NCI-H2171 (cell line): ENCODE results near the gene KIF20B.

Experiments used
- DNase-seq: peaks from one replicate; lab custom pipeline; 2025; lab: John Stamatoyannopoulos, UW

The KIF20B gene, protein sequence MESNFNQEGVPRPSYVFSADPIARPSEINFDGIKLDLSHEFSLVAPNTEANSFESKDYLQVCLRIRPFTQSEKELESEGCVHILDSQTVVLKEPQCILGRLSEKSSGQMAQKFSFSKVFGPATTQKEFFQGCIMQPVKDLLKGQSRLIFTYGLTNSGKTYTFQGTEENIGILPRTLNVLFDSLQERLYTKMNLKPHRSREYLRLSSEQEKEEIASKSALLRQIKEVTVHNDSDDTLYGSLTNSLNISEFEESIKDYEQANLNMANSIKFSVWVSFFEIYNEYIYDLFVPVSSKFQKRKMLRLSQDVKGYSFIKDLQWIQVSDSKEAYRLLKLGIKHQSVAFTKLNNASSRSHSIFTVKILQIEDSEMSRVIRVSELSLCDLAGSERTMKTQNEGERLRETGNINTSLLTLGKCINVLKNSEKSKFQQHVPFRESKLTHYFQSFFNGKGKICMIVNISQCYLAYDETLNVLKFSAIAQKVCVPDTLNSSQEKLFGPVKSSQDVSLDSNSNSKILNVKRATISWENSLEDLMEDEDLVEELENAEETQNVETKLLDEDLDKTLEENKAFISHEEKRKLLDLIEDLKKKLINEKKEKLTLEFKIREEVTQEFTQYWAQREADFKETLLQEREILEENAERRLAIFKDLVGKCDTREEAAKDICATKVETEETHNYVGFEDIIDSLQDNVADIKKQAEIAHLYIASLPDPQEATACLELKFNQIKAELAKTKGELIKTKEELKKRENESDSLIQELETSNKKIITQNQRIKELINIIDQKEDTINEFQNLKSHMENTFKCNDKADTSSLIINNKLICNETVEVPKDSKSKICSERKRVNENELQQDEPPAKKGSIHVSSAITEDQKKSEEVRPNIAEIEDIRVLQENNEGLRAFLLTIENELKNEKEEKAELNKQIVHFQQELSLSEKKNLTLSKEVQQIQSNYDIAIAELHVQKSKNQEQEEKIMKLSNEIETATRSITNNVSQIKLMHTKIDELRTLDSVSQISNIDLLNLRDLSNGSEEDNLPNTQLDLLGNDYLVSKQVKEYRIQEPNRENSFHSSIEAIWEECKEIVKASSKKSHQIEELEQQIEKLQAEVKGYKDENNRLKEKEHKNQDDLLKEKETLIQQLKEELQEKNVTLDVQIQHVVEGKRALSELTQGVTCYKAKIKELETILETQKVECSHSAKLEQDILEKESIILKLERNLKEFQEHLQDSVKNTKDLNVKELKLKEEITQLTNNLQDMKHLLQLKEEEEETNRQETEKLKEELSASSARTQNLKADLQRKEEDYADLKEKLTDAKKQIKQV (N-terminal part only)

GRCh38 chr10:89701242-89702120 is at the start of gene KIF20B:
KIF20B (plus strand) TSS chr10:89701590; CDS start chr10:89705295, 3,705 bp downstream.
- peak; percentile 82 for DNase-seq

DNA sequence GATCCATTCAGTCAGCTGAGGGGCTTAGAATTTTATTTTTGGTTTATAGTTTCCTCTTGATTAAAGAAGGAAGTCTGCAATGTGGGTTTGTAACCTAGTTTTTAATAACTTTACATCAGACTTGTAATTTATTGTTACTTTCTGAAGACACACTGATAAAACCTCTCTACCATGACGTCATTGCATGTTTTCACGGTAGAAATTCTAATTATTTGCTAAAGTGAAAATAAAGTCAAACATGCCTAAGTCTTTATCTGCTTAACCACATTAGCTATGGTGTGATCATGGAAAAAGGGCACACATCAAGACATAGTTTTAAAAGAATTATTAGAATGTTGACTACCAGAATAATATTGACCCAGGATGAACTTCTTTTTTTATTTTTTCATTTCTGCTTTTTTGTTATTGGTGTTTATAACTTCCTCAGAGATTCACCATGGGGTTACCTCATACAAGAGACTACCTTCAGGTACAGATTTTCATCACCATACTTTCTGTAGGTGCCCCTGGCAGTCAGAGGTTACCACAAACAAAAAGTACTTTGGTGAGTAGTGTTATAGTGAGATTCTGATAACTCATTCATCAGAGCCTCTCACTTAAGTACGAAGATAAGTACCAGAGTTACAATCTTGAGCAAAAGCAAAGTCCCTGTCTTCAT is 49.3 kb upstream of the KIF20B start:
- DNase-seq, result no peak

- DNase-seq, result no peak
These were observed 48.5 kb upstream of the KIF20B start for GRCh38 chr10:89652806-89653370.

- no peak for DNase-seq
These were observed 48.0 kb upstream of the KIF20B start for GRCh38 chr10:89653410-89653869.

GRCh38 chr10:89655722-89656121 is 45.7 kb upstream of the KIF20B start:
- DNase-seq, result no peak

GRCh38 chr10:89657302-89657701 is 44.1 kb upstream of the KIF20B start:
- no peak for DNase-seq

GRCh38 chr10:89659143-89660131 is 42.0 kb upstream of the KIF20B start:
- DNase-seq, result no peak

GRCh38 chr10:89662596-89662995 is 38.8 kb upstream of the KIF20B start:
- no peak for DNase-seq

GRCh38 chr10:89663144-89663543 is 38.2 kb upstream of the KIF20B start:
- no peak for DNase-seq

- no peak for DNase-seq
These were observed 37.2 kb upstream of the KIF20B start for GRCh38 chr10:89664203-89664602.

GRCh38 chr10:89665302-89665701 is 36.1 kb upstream of the KIF20B start:
- DNase-seq, result no peak

DNA sequence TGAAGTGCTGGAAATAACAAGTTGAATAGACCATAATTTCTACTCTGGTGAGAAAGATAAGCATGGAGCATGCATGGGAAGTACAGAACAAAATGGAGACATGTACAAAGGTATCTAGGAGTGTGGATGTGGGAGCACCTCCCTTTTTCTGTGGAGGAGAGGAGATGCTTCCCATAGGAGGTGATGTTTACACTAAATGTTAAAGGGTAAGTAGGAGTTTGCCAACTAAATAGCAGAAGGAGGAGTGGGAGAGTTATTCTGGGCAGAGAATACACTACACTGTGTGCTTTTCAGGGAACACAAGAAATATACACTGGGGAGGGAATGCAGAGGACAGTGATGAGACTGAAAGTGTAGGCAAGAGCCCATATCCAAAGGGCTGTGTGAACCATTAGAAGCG is 35.3 kb upstream of the KIF20B start:
- DNase-seq, result no peak

- DNase-seq, result no peak
These were observed 32.9 kb upstream of the KIF20B start for GRCh38 chr10:89668386-89669071.

DNA sequence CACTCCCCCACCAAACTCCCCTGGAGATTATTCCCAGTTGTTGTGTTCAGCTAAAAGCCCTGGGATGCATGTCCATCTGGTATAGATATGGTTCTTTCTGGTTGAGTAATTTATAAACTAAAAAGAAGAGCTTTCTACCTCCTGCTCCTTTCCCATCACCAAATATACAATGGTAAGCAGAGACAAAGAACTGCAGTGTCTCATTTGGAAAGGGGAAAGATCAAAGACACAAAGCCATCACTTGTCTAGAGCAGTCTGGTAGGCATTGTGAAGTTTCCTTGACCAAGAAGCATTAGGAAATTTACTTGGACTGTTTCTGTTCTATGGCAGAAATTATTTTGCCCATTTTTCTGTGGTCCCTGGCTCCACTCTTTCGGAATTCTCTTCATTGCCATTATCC is 31.4 kb upstream of the KIF20B start:
- DNase-seq, result no peak

- DNase-seq, result no peak
These were observed 30.5 kb upstream of the KIF20B start for GRCh38 chr10:89670926-89671325.

DNA sequence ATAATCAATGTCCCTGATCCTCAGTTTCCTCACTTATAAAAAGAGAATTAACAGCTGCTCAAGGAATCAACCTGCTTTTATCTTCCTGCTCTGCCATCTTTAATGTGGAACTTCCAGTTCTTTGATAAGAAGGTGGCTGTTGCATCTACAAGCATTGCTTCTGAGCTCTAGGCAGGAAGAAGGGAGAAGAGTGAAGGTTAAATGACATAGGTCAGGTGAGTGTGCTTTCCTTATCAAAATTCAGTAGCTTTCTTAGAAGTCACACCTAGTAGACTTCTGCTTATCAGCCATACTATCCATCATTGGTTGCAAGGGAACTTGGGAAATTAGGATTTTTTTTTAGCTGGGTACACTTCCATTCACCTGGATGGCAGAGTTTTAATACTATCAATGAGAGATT is 24.0 kb upstream of the KIF20B start:
- no peak for DNase-seq

GRCh38 chr10:89679986-89680385 is 21.4 kb upstream of the KIF20B start:
- no peak for DNase-seq

GRCh38 chr10:89683883-89684282 is 17.5 kb upstream of the KIF20B start:
- no peak for DNase-seq
